Smooth muscle cell of the brain vasculature (primary cell): ENCODE results near the gene KCNK1.

Source experiments
- DNase-seq: peaks from one replicate; pipeline ENCODE4 v3.0.0-alpha.2; 2012; ENCODE audit warnings: low read depth, low spot score

KCNK1 gene

GRCh38 chr1:233704170-233704897 lies 90.4 kb downstream of the KCNK1 start:
- no peak for DNase-seq

- DNase-seq: no peak
Measured at GRCh38 chr1:233704898-233705723, 91.2 kb downstream of the KCNK1 start.

GRCh38 chr1:233707153-233707879 lies 93.4 kb downstream of the KCNK1 start:
- no peak for DNase-seq

- no peak for DNase-seq
Measured at GRCh38 chr1:233707880-233708815, 94.2 kb downstream of the KCNK1 start.

- no peak for DNase-seq
Measured at GRCh38 chr1:233710031-233710430, 96.1 kb downstream of the KCNK1 start.

GRCh38 chr1:233710507-233710906 lies 96.6 kb downstream of the KCNK1 start:
- DNase-seq: no peak

- DNase-seq: no peak
Measured at GRCh38 chr1:233714631-233715217, 100.8 kb downstream of the KCNK1 start.

GRCh38 chr1:233718057-233718456 lies 104.2 kb downstream of the KCNK1 start:
- DNase-seq: no peak

- DNase-seq: no peak
Measured at GRCh38 chr1:233719655-233720341, 105.9 kb downstream of the KCNK1 start.

GRCh38 chr1:233721004-233721595 lies 107.2 kb downstream of the KCNK1 start:
- DNase-seq: no peak
